Body of pancreas (tissue), 4 donors: Measurements from ENCODE around the gene POC1A. TPM values are rescaled to one million over a fixed set of nuclear protein-coding genes. Genes with fewer than 3 reads are reported as not detected.

Experiments
- ATAC-seq: fragments of 150-250 bp; one replicate; pipeline ENCODE4 v1.9.1; 2016
- DNase-seq, 4 donors: peaks; one replicate each; pipeline ENCODE4 v3.0.0-alpha.2; 2019
- H3K27ac ChIP-seq, 4 donors: fragments of 200-600 bp; sonication (generic); 1 replicate in 3 of 4; 2 replicates in 1 of 4; pipeline versions ENCODE4 v1.5.1 to v1.6.1; 2016 to 2019; ENCODE audit warnings: mild to moderate bottlenecking in 1 of 4, mixed read lengths in 1 of 4, moderate library complexity in 1 of 4
- H3K27me3 ChIP-seq, 2 donors: fragments of 200-600 bp; sonication (generic); one replicate each; pipeline ENCODE4 v1.6.0; 2016; ENCODE audit warnings: mild to moderate bottlenecking in 1 of 2
- H3K36me3 ChIP-seq, 2 donors: fragments of 200-600 bp; sonication (generic); replicated peaks in 1 of 2; 2 replicates each; pipeline ENCODE4 v1.5.1; 2016; ENCODE audit warnings: low read depth in 2 of 2; ENCODE audit not compliant: insufficient read depth in 1 of 2
- H3K4me1 ChIP-seq: fragments of 200-600 bp; sonication (generic); one replicate; pipeline ENCODE4 v1.6.0; 2016
- H3K4me3 ChIP-seq, 2 donors: fragments of 200-600 bp; sonication (generic); 1 replicate in 1 of 2; 2 replicates in 1 of 2; pipeline ENCODE4 v1.5.1; 2016 to 2019
- H3K9me3 ChIP-seq, 3 donors: fragments of 200-600 bp; sonication (generic); 1 replicate in 2 of 3; 2 replicates in 1 of 3; pipeline ENCODE4 v1.5.1; 2016
- CTCF ChIP-seq, 7 experiments: fragments of 450-650 bp in 4 of 7; fragments of 200-600 bp in 3 of 7; sonication (generic) in 3 of 7; IDR thresholded peaks; one replicate each; pipeline ENCODE4 v1.5.1; 2016 to 2019; ENCODE audit warnings: antibody characterized with exemption in 7 of 7
- POLR2A ChIP-seq, 3 donors: fragments of 450-650 bp; IDR thresholded peaks; one replicate each; pipeline ENCODE4 v1.6.1; 2016; ENCODE audit warnings: antibody characterized with exemption in 3 of 3, mild to moderate bottlenecking in 2 of 3
- WGBS, 2 donors: methylation state at CpG; one replicate each; pipeline ENCODE4 v1.1.5; 2017; 5-methylcytosine and 5-hydroxymethylcytosine counted together
- intact Hi-C: fragments of 100-400 bp; cut with DNase I; formaldehyde crosslinking; loops from one replicate; pipeline ENCODE4 v1.15.1; 2023
- total RNA-seq, 2 donors: library from RNA; depleted of rRNA; stranded (reverse); fragments of >200 nt; gene quantifications; one replicate each; pipeline ENCODE4 v1.1.0, GENCODE V29; 2016

Gene POC1A
- total RNA-seq, 2 donors from 2014 or later = 0.26 to 3.3 TPM

GRCh38 chr3:52120556-52121463 is 33.4 kb downstream of the POC1A start:
- Histone ChIP-seq H3K27me3 (no peaks in the 10 kb centered on the region), H3K27ac (peak overlapping the region in 1 of 4 donors; percentile 55), H3K4me3 (no peak overlapping the region), H3K36me3 (no peaks in the 10 kb centered on the region), H3K4me1 (no peaks in the 10 kb centered on the region), H3K9me3 (no peaks in the 10 kb centered on the region)
- DNase-seq (no peak), ATAC-seq (no peak)
- 59 to 63% methylated on average over 2 to 3 of the region's 3 CpGs for WGBS, 2 donors
- no peak for TF ChIP-seq POLR2A (IDR thresholded peaks at IDR 0.05)
- TF ChIP-seq CTCF (IDR thresholded peaks at IDR 0.05) = no peak
- intact Hi-C loops = loop anchor here (5.0 kb wide), 1 partner anchor 119 kb away; no protein-coding TSS in a partner anchor

- no peak for TF ChIP-seq CTCF (IDR thresholded peaks at IDR 0.05)
- intact Hi-C loops = loop anchor here (5.0 kb wide), 1 partner anchor 118 kb away; no protein-coding TSS in a partner anchor
- no peaks in the 10 kb centered on the region for H3K27me3 ChIP-seq
- no peak for ATAC-seq
- H3K4me3 ChIP-seq = no peak overlapping the region
- DNase-seq = peak in 1 of 4 donors; percentile 24
- no peaks in the 10 kb centered on the region for H3K36me3 ChIP-seq
- H3K27ac ChIP-seq = no peak overlapping the region
- no peaks in the 10 kb centered on the region for H3K4me1 ChIP-seq
- no peaks in the 10 kb centered on the region for H3K9me3 ChIP-seq
- 75 to 82% methylated on average over 6 of the region's 6 CpGs for WGBS, 2 donors
Measured at GRCh38 chr3:52119826-52120225, 34.4 kb downstream of the POC1A start.

GRCh38 chr3:52119099-52119498 is 35.1 kb downstream of the POC1A start:
- TF ChIP-seq POLR2A (IDR thresholded peaks at IDR 0.05) (no peak), CTCF (IDR thresholded peaks at IDR 0.05) (no peak)
- Histone ChIP-seq H3K4me3 (no peak overlapping the region), H3K4me1 (no peaks in the 10 kb centered on the region), H3K9me3 (no peaks in the 10 kb centered on the region), H3K27ac (no peak overlapping the region), H3K36me3 (no peaks in the 10 kb centered on the region), H3K27me3 (no peaks in the 10 kb centered on the region)
- intact Hi-C loops = no loop called here
- ATAC-seq (no peak), DNase-seq (no peak)
- 81 to 90% methylated on average over 5 of the region's 5 CpGs for WGBS, 2 donors

- Histone ChIP-seq H3K27me3 (no peaks in the 10 kb centered on the region), H3K36me3 (no peaks in the 10 kb centered on the region), H3K4me3 (no peak overlapping the region), H3K4me1 (no peaks in the 10 kb centered on the region), H3K27ac (no peak overlapping the region), H3K9me3 (no peaks in the 10 kb centered on the region)
- DNase-seq (no peak), ATAC-seq (no peak)
- WGBS, 2 donors = 83 to 90% methylated on average over 3 to 5 of the region's 5 CpGs
- no peak for TF ChIP-seq POLR2A (IDR thresholded peaks at IDR 0.05)
- no peak for TF ChIP-seq CTCF (IDR thresholded peaks at IDR 0.05)
- intact Hi-C loops = no loop called here
Measured at GRCh38 chr3:52118156-52118875, 35.9 kb downstream of the POC1A start.
